CD4-positive, alpha-beta T cell treated with Interleukin-12 subunit alpha and Interleukin-12 subunit beta, for 1 hour (primary cell): Measurements from ENCODE around the gene NIT2.
"Not testable (repeated sequence)": the region's sequence is repeated elsewhere in the genome, so short reads cannot be mapped to it uniquely, and the experiment has no call there.

Experiments
- DNase-seq: peaks from one replicate; pipeline ENCODE4 v3.0.0-alpha.2; 2020

The NIT2 gene

GRCh38 chr3:100339786-100340185 is 5.2 kb downstream of the NIT2 start:
- no peak for DNase-seq

GRCh38 chr3:100340527-100340926 is 6.0 kb downstream of the NIT2 start:
- no peak for DNase-seq

- no peak for DNase-seq
Measured at GRCh38 chr3:100348727-100349126, 14.2 kb downstream of the NIT2 start.

GRCh38 chr3:100351770-100352169 is 17.2 kb downstream of the NIT2 start:
- not testable (repeated sequence) for DNase-seq

GRCh38 chr3:100352296-100353231 is 18.0 kb downstream of the NIT2 start:
- DNase-seq: no peak

- DNase-seq: no peak
Measured at GRCh38 chr3:100354850-100355249, 20.3 kb downstream of the NIT2 start.

GRCh38 chr3:100358413-100358812 is 23.9 kb downstream of the NIT2 start:
- DNase-seq: no peak

- DNase-seq: no peak
Measured at GRCh38 chr3:100359035-100359434, 24.5 kb downstream of the NIT2 start.

GRCh38 chr3:100360757-100361496 is 26.4 kb downstream of the NIT2 start:
- DNase-seq: no peak

- no peak for DNase-seq
Measured at GRCh38 chr3:100361897-100362296, 27.3 kb downstream of the NIT2 start.

- DNase-seq: no peak
Measured at GRCh38 chr3:100364421-100364820, 29.9 kb downstream of the NIT2 start.

- no peak for DNase-seq
Measured at GRCh38 chr3:100366424-100366823, 31.9 kb downstream of the NIT2 start.

GRCh38 chr3:100368441-100368840 is 33.9 kb downstream of the NIT2 start:
- no peak for DNase-seq

GRCh38 chr3:100370756-100371155 is 36.2 kb downstream of the NIT2 start:
- no peak for DNase-seq

- no peak for DNase-seq
Measured at GRCh38 chr3:100374521-100374920, 40.0 kb downstream of the NIT2 start.

GRCh38 chr3:100376301-100376700 is 41.7 kb downstream of the NIT2 start:
- DNase-seq: no peak

- DNase-seq: no peak
Measured at GRCh38 chr3:100384733-100385525, 50.4 kb downstream of the NIT2 start.

- DNase-seq: no peak
Measured at GRCh38 chr3:100386437-100387074, 52.0 kb downstream of the NIT2 start.

GRCh38 chr3:100389025-100389424 is 54.5 kb downstream of the NIT2 start:
- no peak for DNase-seq

- no peak for DNase-seq
Measured at GRCh38 chr3:100395679-100396431, 61.3 kb downstream of the NIT2 start.

GRCh38 chr3:100396967-100397366 is 62.4 kb downstream of the NIT2 start:
- DNase-seq: no peak
